Activated T-cell treated with anti-CD3 and anti-CD28 coated beads, Interleukin-2, amount 50 U/mL, for 1 hour (primary cell): ENCODE data around the gene NACC2.

Experiments
- DNase-seq: peaks from one replicate; pipeline ENCODE4 v3.0.0-alpha.2; 2020

NACC2 gene

GRCh38 chr9:135989722-135990467 is 105.2 kb downstream of the NACC2 start:
- DNase-seq: peak; percentile 43

- no peak for DNase-seq
Observed at GRCh38 chr9:135989157-135989556, 105.9 kb downstream of the NACC2 start.

GRCh38 chr9:135988493-135988892 is 106.6 kb downstream of the NACC2 start:
- no peak for DNase-seq

- DNase-seq: no peak
Observed at GRCh38 chr9:135987838-135988404, 107.2 kb downstream of the NACC2 start.

- DNase-seq: no peak
Observed at GRCh38 chr9:135986605-135987004, 108.5 kb downstream of the NACC2 start.

- no peak for DNase-seq
Observed at GRCh38 chr9:135985889-135986288, 109.2 kb downstream of the NACC2 start.

- no peak for DNase-seq
Observed at GRCh38 chr9:135985459-135985774, 109.7 kb downstream of the NACC2 start.

GRCh38 chr9:135984072-135984710 is 110.9 kb downstream of the NACC2 start:
- no peak for DNase-seq

GRCh38 chr9:135983208-135984071 is 111.6 kb downstream of the NACC2 start:
- DNase-seq: no peak

GRCh38 chr9:135982499-135983207 is 112.4 kb downstream of the NACC2 start:
- no peak for DNase-seq

- no peak for DNase-seq
Observed at GRCh38 chr9:135980926-135981630, 114.0 kb downstream of the NACC2 start.

GRCh38 chr9:135979547-135980166 is 115.4 kb downstream of the NACC2 start:
- DNase-seq: no peak

GRCh38 chr9:135978642-135979546 is 116.2 kb downstream of the NACC2 start:
- DNase-seq: peak; percentile 63

- DNase-seq: no peak
Observed at GRCh38 chr9:135976944-135977343, 118.1 kb downstream of the NACC2 start.

GRCh38 chr9:135976531-135976930 is 118.6 kb downstream of the NACC2 start:
- no peak for DNase-seq

GRCh38 chr9:135975834-135976233 is 119.3 kb downstream of the NACC2 start:
- DNase-seq: no peak

- DNase-seq: no peak
Observed at GRCh38 chr9:135974220-135974573, 120.9 kb downstream of the NACC2 start.

- DNase-seq: no peak
Observed at GRCh38 chr9:135973277-135974219, 121.5 kb downstream of the NACC2 start.

- DNase-seq: peak; percentile 63
Observed at GRCh38 chr9:135971892-135972291, 123.2 kb downstream of the NACC2 start.
